ENCODE measurements around the gene LRRC45. TPM values are rescaled to one million over a fixed set of nuclear protein-coding genes. Genes with fewer than 3 reads are reported as not detected.

LRRC45 gene
- total and polyA plus RNA-seq, 2 of the 4 experiments (the other 2 are of a cell fraction), result 7.2 to 10.2 TPM

DNA sequence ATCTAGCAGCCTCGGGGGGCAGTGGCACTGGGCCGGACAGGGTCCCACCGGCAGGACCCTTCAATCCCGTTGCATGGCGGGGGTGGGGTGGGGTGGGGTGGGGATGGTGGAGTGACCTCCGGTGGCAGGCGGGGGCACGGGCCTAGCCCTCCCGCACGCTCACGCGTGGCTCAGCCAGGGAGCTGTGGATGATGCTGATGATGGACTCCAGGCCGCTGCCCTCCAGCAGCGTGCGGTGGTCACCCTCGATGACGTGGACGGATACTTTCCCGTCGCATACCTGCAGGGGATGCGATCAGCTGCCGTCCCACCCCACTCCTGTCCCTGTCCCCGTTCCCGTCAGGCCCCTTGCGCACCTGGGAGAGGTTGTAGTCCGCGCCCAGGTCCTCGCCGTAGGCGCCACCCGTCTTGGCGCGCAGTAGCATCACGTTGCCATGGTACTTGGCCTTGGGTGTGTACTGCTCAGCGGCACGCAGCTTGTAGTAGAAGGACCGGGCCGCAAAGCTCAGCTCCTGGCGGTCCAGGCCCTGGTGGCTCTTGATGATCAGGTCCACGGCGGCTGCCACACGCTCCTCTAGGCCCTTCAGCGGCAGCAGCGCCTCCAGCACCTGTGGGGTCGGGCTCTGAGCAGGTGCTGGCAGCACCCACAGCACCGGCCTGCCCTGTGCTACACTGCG lies 56.0 kb downstream of the LRRC45 start:
- no peak overlapping the region for H2BK20ac ChIP-seq (ENCODE audit: low read depth, low read length)
- ChIA-PET POLR2A (ENCODE audit: unreplicated experiment) (interaction anchor here (0.6 kb wide), 1 partner anchor 13 kb away, joined by 3 read pairs; no protein-coding TSS in a partner anchor), CTCF (no interaction called here)
- no peak overlapping the region for H3K4ac ChIP-seq (ENCODE audit: low read depth, low read length)
- BruUV-seq (replicated peaks), result no TSS peak
- no peak overlapping the region for H2AK9ac ChIP-seq (replicated peaks; ENCODE audit: low read depth, low read length, poor library complexity)
- no peak overlapping the region for H3K23ac ChIP-seq (ENCODE audit: low read depth, low read length)
- no peak overlapping the region for H3K56ac ChIP-seq (ENCODE audit: extremely low read depth, insufficient read depth, low read length)
- H4K8ac ChIP-seq (ENCODE audit: low read depth in 2 of 2, low read length in 2 of 2), result no peak overlapping the region
- no peak overlapping the region for H2BK120ac ChIP-seq (ENCODE audit: low read depth, low read length)
- H3K9me1 ChIP-seq (ENCODE audit: insufficient read depth, low read length), result no peaks in the 10 kb centered on the region
- H3K9ac ChIP-seq (ENCODE audit: low read depth, low read length), result no peak overlapping the region
- in situ Hi-C loops (cut with MboI; ENCODE audit: low sequenced_read_pairs) (no loop called here), intact Hi-C loops (cut with micrococcal nuclease) (no loop called here), dilution Hi-C loops (cut with HindIII; ENCODE audit: low sequenced_read_pairs, unreplicated experiment) (no loop called here)
- no peak overlapping the region for H3K4me3 ChIP-seq (ENCODE audit: insufficient read depth, low read depth, low read length)
- H3K14ac ChIP-seq (replicated peaks; ENCODE audit: low read depth, low read length), result no peak overlapping the region
- no peaks in the 10 kb centered on the region for H3K9me3 ChIP-seq (ENCODE audit: control insufficient read depth, insufficient read depth, low read length)
- no peak overlapping the region for H3K27ac ChIP-seq (ENCODE audit: insufficient read depth, low read length)
- H3K27me3 ChIP-seq (ENCODE audit: control insufficient read depth, insufficient read depth, low read length), result no peaks in the 10 kb centered on the region
- H3K36me3 ChIP-seq (ENCODE audit: control insufficient read depth, insufficient read depth, low read length), result peaks cover 50% of the 10 kb centered on the region
- no peak overlapping the region for H2BK15ac ChIP-seq (ENCODE audit: low read depth, low read length)
- WGBS, 2 experiments (ENCODE audit: extremely low coverage in 2 of 2, insufficient read length in 1 of 2), result 97% methylated on average over 16 of the region's 47 CpGs; no CpG with 5 or more reads in 1 of the 2 experiments
- H4K20me1 ChIP-seq (ENCODE audit: insufficient read depth, low read length), result no peaks in the 10 kb centered on the region; the same call in 1 of the 2 replicates
- no peaks in the 10 kb centered on the region for H3K4me1 ChIP-seq (ENCODE audit: control insufficient read depth, insufficient read depth, low read length)
- no peak overlapping the region for H2AK5ac ChIP-seq (ENCODE audit: low read depth, low read length)
- no peaks in the 10 kb centered on the region for H3K79me1 ChIP-seq (ENCODE audit: low read depth in 1 of 2, low read length in 2 of 2)
- no peak for TF ChIP-seq POLR2A (IDR thresholded peaks at IDR 0.05; ENCODE audit: low read depth, low read length)
- TF ChIP-seq CHD1 (IDR thresholded peaks at IDR 0.05; ENCODE audit: low read depth, low read length), result no peak
- TF ChIP-seq RFX5 (IDR thresholded peaks at IDR 0.05; ENCODE audit: low read depth, low read length), result no peak
- no peak for TF ChIP-seq MXI1 (IDR thresholded peaks at IDR 0.05; ENCODE audit: borderline replicate concordance, low read depth, low read length)
- TF ChIP-seq, protein P1, sequence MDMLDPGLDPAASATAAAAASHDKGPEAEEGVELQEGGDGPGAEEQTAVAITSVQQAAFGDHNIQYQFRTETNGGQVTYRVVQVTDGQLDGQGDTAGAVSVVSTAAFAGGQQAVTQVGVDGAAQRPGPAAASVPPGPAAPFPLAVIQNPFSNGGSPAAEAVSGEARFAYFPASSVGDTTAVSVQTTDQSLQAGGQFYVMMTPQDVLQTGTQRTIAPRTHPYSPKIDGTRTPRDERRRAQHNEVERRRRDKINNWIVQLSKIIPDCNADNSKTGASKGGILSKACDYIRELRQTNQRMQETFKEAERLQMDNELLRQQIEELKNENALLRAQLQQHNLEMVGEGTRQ (IDR thresholded peaks at IDR 0.05; ENCODE audit: low read depth, low read length), result no peak
- no peak for TF ChIP-seq MAZ (IDR thresholded peaks at IDR 0.05; ENCODE audit: borderline replicate concordance, low read depth, low read length)
- TF ChIP-seq CEBPB (IDR thresholded peaks at IDR 0.05; ENCODE audit: low read depth, low read length), result no peak
- no peak for TF ChIP-seq FOS (IDR thresholded peaks at IDR 0.05; ENCODE audit: low read depth, low read length)
- no peak for TF ChIP-seq RCOR1 (IDR thresholded peaks at IDR 0.05; ENCODE audit: insufficient replicate concordance, low read length)
- TF ChIP-seq NFE2L2 (IDR thresholded peaks at IDR 0.05; ENCODE audit: low read depth, low read length), result no peak
- TF ChIP-seq, protein P2, sequence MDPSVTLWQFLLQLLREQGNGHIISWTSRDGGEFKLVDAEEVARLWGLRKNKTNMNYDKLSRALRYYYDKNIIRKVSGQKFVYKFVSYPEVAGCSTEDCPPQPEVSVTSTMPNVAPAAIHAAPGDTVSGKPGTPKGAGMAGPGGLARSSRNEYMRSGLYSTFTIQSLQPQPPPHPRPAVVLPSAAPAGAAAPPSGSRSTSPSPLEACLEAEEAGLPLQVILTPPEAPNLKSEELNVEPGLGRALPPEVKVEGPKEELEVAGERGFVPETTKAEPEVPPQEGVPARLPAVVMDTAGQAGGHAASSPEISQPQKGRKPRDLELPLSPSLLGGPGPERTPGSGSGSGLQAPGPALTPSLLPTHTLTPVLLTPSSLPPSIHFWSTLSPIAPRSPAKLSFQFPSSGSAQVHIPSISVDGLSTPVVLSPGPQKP (IDR thresholded peaks at IDR 0.05; ENCODE audit: borderline replicate concordance, low read depth, low read length), result no peak
- no peak for TF ChIP-seq SMC3 (IDR thresholded peaks at IDR 0.05; ENCODE audit: low read depth, low read length)
- no peak for TF ChIP-seq RAD21 (IDR thresholded peaks at IDR 0.05; ENCODE audit: low read length)
- TF ChIP-seq, protein P3, sequence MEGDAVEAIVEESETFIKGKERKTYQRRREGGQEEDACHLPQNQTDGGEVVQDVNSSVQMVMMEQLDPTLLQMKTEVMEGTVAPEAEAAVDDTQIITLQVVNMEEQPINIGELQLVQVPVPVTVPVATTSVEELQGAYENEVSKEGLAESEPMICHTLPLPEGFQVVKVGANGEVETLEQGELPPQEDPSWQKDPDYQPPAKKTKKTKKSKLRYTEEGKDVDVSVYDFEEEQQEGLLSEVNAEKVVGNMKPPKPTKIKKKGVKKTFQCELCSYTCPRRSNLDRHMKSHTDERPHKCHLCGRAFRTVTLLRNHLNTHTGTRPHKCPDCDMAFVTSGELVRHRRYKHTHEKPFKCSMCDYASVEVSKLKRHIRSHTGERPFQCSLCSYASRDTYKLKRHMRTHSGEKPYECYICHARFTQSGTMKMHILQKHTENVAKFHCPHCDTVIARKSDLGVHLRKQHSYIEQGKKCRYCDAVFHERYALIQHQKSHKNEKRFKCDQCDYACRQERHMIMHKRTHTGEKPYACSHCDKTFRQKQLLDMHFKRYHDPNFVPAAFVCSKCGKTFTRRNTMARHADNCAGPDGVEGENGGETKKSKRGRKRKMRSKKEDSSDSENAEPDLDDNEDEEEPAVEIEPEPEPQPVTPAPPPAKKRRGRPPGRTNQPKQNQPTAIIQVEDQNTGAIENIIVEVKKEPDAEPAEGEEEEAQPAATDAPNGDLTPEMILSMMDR (conservative IDR thresholded peaks at IDR 0.05; ENCODE audit: low read depth, low read length), result no peak
- TF ChIP-seq BHLHE40 (IDR thresholded peaks at IDR 0.05; ENCODE audit: low read depth, low read length), result no peak
- TF ChIP-seq MAFK (IDR thresholded peaks at IDR 0.05; ENCODE audit: low read depth, low read length), result no peak
- H2AFZ ChIP-seq (replicated peaks; ENCODE audit: low read length, poor library complexity), result no peak overlapping the region
- no peak overlapping the region for H3K18ac ChIP-seq (ENCODE audit: low read depth, low read length)
- H4K5ac ChIP-seq (ENCODE audit: low read depth, low read length), result no peak overlapping the region
- no peak overlapping the region for H4K91ac ChIP-seq (ENCODE audit: insufficient read depth, low read depth, low read length)
- no peak overlapping the region for H3K4me2 ChIP-seq (ENCODE audit: low read depth, low read length)
- no peak for ATAC-seq (ENCODE audit: low read depth)
- H2BK5ac ChIP-seq (ENCODE audit: low read depth, low read length, poor library complexity, severe bottlenecking), result no peak overlapping the region
- no peak for DNase-seq

All from IMR-90 (cell line).